Liver (tissue), 9 donors: ENCODE measurements around the gene USP31. TPM values are rescaled to one million over a fixed set of nuclear protein-coding genes. Genes with fewer than 3 reads are reported as not detected.

ENCODE experiments used
- DNase-seq: peaks from one replicate; pipeline ENCODE4 v3.0.0-alpha.2; 2017; ENCODE audit warnings: low spot score
- H3K27ac ChIP-seq, 2 donors: one replicate each; pipeline ENCODE4 v1.7.0; 2013; ENCODE audit warnings: inconsistent platforms in 2 of 2, low read length in 2 of 2, control low read depth in 1 of 2, low read depth in 1 of 2, mild to moderate bottlenecking in 1 of 2
- H3K27me3 ChIP-seq, 4 donors: one replicate each; pipeline versions ENCODE4 v1.6.1 to v1.7.0; 2013; ENCODE audit warnings: low read length in 3 of 4, inconsistent platforms in 1 of 4, mild to moderate bottlenecking in 1 of 4, moderate library complexity in 1 of 4; ENCODE audit not compliant: control insufficient read depth in 4 of 4, insufficient read depth in 4 of 4
- H3K36me3 ChIP-seq, 4 donors: one replicate each; pipeline versions ENCODE4 v1.6.1 to v1.7.0; 2013; ENCODE audit warnings: low read length in 3 of 4, mild to moderate bottlenecking in 3 of 4, low read depth in 1 of 4, moderate library complexity in 1 of 4; ENCODE audit not compliant: control insufficient read depth in 4 of 4, insufficient read depth in 3 of 4
- H3K4me1 ChIP-seq, 4 donors: one replicate each; pipeline versions ENCODE4 v1.6.1 to v1.7.0; 2013; ENCODE audit warnings: low read length in 3 of 4, mild to moderate bottlenecking in 3 of 4, moderate library complexity in 1 of 4; ENCODE audit not compliant: control insufficient read depth in 4 of 4, insufficient read depth in 4 of 4
- H3K4me3 ChIP-seq, 3 donors: one replicate each; pipeline versions ENCODE4 v1.6.1 to v1.7.0; 2013; ENCODE audit warnings: low read length in 3 of 3, control low read depth in 1 of 3, low read depth in 1 of 3, mild to moderate bottlenecking in 1 of 3
- H3K9ac ChIP-seq, 2 donors: one replicate each; pipeline ENCODE4 v1.7.0; 2013; ENCODE audit warnings: low read length in 2 of 2, mild to moderate bottlenecking in 2 of 2, moderate library complexity in 2 of 2, control low read depth in 1 of 2, low read depth in 1 of 2
- H3K9me3 ChIP-seq, 4 donors: one replicate each; pipeline versions ENCODE4 v1.6.1 to v1.7.0; 2013; ENCODE audit warnings: low read length in 3 of 4; ENCODE audit not compliant: control insufficient read depth in 4 of 4
- ATF3 ChIP-seq: IDR thresholded peaks from 2 replicates; pipeline ENCODE4 v1.6.1; 2016; ENCODE audit warnings: antibody characterized with exemption
- CTCF ChIP-seq: fragments of 150-350 bp; IDR thresholded peaks from 2 replicates; pipeline ENCODE4 v1.5.1; 2017; ENCODE audit warnings: improper control_type of control experiment, low read depth, low read length; ENCODE audit not compliant: missing input control
- EGR1 ChIP-seq, 2 donors: IDR thresholded peaks; 2 replicates each; pipeline ENCODE4 v1.6.1; 2016 to 2018; ENCODE audit warnings: antibody characterized with exemption in 2 of 2, low read depth in 2 of 2
- FOXA1 ChIP-seq: IDR thresholded peaks from 2 replicates; pipeline ENCODE4 v1.6.1; 2016; ENCODE audit warnings: antibody characterized with exemption
- FOXA2 ChIP-seq: IDR thresholded peaks from 2 replicates; pipeline ENCODE4 v1.6.1; 2016; ENCODE audit warnings: antibody characterized with exemption
- GABPA ChIP-seq, 2 donors: IDR thresholded peaks in 1 of 2; conservative IDR thresholded peaks in 1 of 2; 2 replicates each; pipeline ENCODE4 v1.6.1; 2016; ENCODE audit warnings: antibody characterized with exemption in 2 of 2, mild to moderate bottlenecking in 1 of 2, moderate library complexity in 1 of 2
- HNF4A ChIP-seq, 2 donors: conservative IDR thresholded peaks; 2 replicates each; pipeline ENCODE4 v1.6.1; 2016; ENCODE audit warnings: antibody characterized with exemption in 2 of 2, mild to moderate bottlenecking in 2 of 2
- HNF4G ChIP-seq: IDR thresholded peaks from 2 replicates; pipeline ENCODE4 v1.6.1; 2016; ENCODE audit warnings: antibody characterized with exemption
- JUND ChIP-seq, 2 donors: IDR thresholded peaks; 2 replicates each; pipeline ENCODE4 v1.6.1; 2016; ENCODE audit warnings: antibody characterized with exemption in 2 of 2
- MAX ChIP-seq: IDR thresholded peaks from 2 replicates; pipeline ENCODE4 v1.6.1; 2016; ENCODE audit warnings: antibody characterized with exemption
- NR2F2 ChIP-seq: IDR thresholded peaks from 2 replicates; pipeline ENCODE4 v1.6.1; 2016; ENCODE audit warnings: antibody characterized with exemption
- RAD21 ChIP-seq, 2 donors: IDR thresholded peaks; 2 replicates each; pipeline ENCODE4 v1.6.1; 2016; ENCODE audit warnings: antibody characterized with exemption in 2 of 2, mild to moderate bottlenecking in 2 of 2
- REST ChIP-seq: IDR thresholded peaks from 2 replicates; pipeline ENCODE4 v1.6.1; 2016; ENCODE audit warnings: antibody characterized with exemption, mild to moderate bottlenecking
- RXRA ChIP-seq, 2 donors: IDR thresholded peaks; 2 replicates each; pipeline ENCODE4 v1.6.1; 2017 to 2018; ENCODE audit warnings: antibody characterized with exemption in 2 of 2, mild to moderate bottlenecking in 1 of 2
- SP1 ChIP-seq: IDR thresholded peaks from 2 replicates; pipeline ENCODE4 v1.6.1; 2018; ENCODE audit warnings: antibody characterized with exemption, mild to moderate bottlenecking
- TAF1 ChIP-seq: conservative IDR thresholded peaks from 2 replicates; pipeline ENCODE4 v1.6.1; 2016; ENCODE audit warnings: antibody characterized with exemption, mild to moderate bottlenecking
- YY1 ChIP-seq: IDR thresholded peaks from 2 replicates; pipeline ENCODE4 v1.6.1; 2016; ENCODE audit warnings: antibody characterized with exemption, mild to moderate bottlenecking
- ZBTB33 ChIP-seq: IDR thresholded peaks from 2 replicates; pipeline ENCODE4 v1.6.1; 2016; ENCODE audit warnings: antibody characterized with exemption
- WGBS: extraction: QIAGEN DNeasy Blood & Tissue Kit; methylation state at CpG from one replicate; pipeline ENCODE4 v1.1.7; 2013; 5-methylcytosine and 5-hydroxymethylcytosine counted together
- polyA plus RNA-seq, 2 donors: library from polyadenylated mRNA; stranded (reverse) in 1 of 2; unstranded in 1 of 2; fragments of 200-250 nt in 1 of 2; fragments of >200 nt in 1 of 2; fragmentation: Nextera tagmentation in 1 of 2; extraction: Ambion mirVana in 1 of 2; gene quantifications; one replicate each; pipeline versions ENCODE4 v1.2.1 to v1.2.3, GENCODE V29; 2013 to 2015
- total RNA-seq, 2 donors: library from RNA; depleted of rRNA; stranded (reverse); fragments of >200 nt; gene quantifications; one replicate each; pipeline ENCODE4 v1.2.3, GENCODE V29; 2014
- donor health status: healthy.
- donor health status: healthy.
- donor health status: healthy.
- donor health status: healthy.
- donor health status: healthy.

Gene USP31
- total and polyA plus RNA-seq, 4 donors = 2.4 to 16.4 (median 3.8) TPM

GRCh38 chr16:23060458-23061320 lies 88.6 kb downstream of the USP31 start:
- TF ChIP-seq TAF1 (no peak), ZBTB33 (no peak), REST (no peak), RAD21 (IDR thresholded peaks at IDR 0.05) (peak; percentile 85 to 95), HNF4A (conservative IDR thresholded peaks at IDR 0.05) (peak in 1 of 2 donors; percentile 20), SP1 (no peak), NR2F2 (no peak), EGR1 (IDR thresholded peaks at IDR 0.05; ENCODE audit: low read depth in 2 of 2) (no peak), MAX (no peak), FOXA1 (no peak), HNF4G (no peak), YY1 (no peak), RXRA (IDR thresholded peaks at IDR 0.05) (peak in 1 of 2 donors; percentile 35), CTCF (peak; percentile 78)
- WGBS = 28% methylated on average over 9 of the region's 9 CpGs
- H3K9ac ChIP-seq = no peak overlapping the region
- H3K36me3 ChIP-seq = no peaks in the 10 kb centered on the region
- H3K27me3 ChIP-seq = no peaks in the 10 kb centered on the region
- H3K9me3 ChIP-seq = no peaks in the 10 kb centered on the region
- H3K4me1 ChIP-seq = peaks cover 0 to 3% (median 1%) of the 10 kb centered on the region in 4 donors
- peak; percentile 60 for DNase-seq
- no peak overlapping the region for H3K27ac ChIP-seq
- no peak overlapping the region for H3K4me3 ChIP-seq

GRCh38 chr16:23059433-23059832 lies 89.8 kb downstream of the USP31 start:
- no peak for DNase-seq
- Histone ChIP-seq H3K36me3 (no peaks in the 10 kb centered on the region), H3K27me3 (no peaks in the 10 kb centered on the region), H3K9me3 (no peaks in the 10 kb centered on the region), H3K4me3 (no peak overlapping the region), H3K27ac (no peak overlapping the region), H3K4me1 (peaks cover 0 to 3% (median 1%) of the 10 kb centered on the region in 4 donors), H3K9ac (no peak overlapping the region)
- 56% methylated on average over 5 of the region's 5 CpGs for WGBS
- TF ChIP-seq NR2F2 (no peak), FOXA2 (no peak), SP1 (no peak), GABPA (IDR thresholded peaks at IDR 0.05 in 1 of 2, conservative IDR thresholded peaks at IDR 0.05 in 1 of 2) (no peak), MAX (no peak), HNF4G (no peak), FOXA1 (no peak), ATF3 (no peak), EGR1 (IDR thresholded peaks at IDR 0.05; ENCODE audit: low read depth in 2 of 2) (no peak), TAF1 (no peak), ZBTB33 (no peak), JUND (IDR thresholded peaks at IDR 0.05) (no peak), HNF4A (conservative IDR thresholded peaks at IDR 0.05) (no peak), RAD21 (IDR thresholded peaks at IDR 0.05) (no peak), YY1 (no peak)
